Body of pancreas (tissue), 4 donors: ENCODE measurements around the gene NUDT9. TPM values are rescaled to one million over a fixed set of nuclear protein-coding genes. Genes with fewer than 3 reads are reported as not detected.

ENCODE experiments used
- ATAC-seq: fragments of 150-250 bp; one replicate; pipeline ENCODE4 v1.9.1; 2016
- DNase-seq, 4 donors: peaks; one replicate each; pipeline ENCODE4 v3.0.0-alpha.2; 2019
- H3K27ac ChIP-seq, 4 donors: fragments of 200-600 bp; sonication (generic); 1 replicate in 3 of 4; 2 replicates in 1 of 4; pipeline versions ENCODE4 v1.5.1 to v1.6.1; 2016 to 2019; ENCODE audit warnings: mild to moderate bottlenecking in 1 of 4, mixed read lengths in 1 of 4, moderate library complexity in 1 of 4
- H3K27me3 ChIP-seq, 2 donors: fragments of 200-600 bp; sonication (generic); one replicate each; pipeline ENCODE4 v1.6.0; 2016; ENCODE audit warnings: mild to moderate bottlenecking in 1 of 2
- H3K36me3 ChIP-seq, 2 donors: fragments of 200-600 bp; sonication (generic); replicated peaks in 1 of 2; 2 replicates each; pipeline ENCODE4 v1.5.1; 2016; ENCODE audit warnings: low read depth in 2 of 2; ENCODE audit not compliant: insufficient read depth in 1 of 2
- H3K4me1 ChIP-seq: fragments of 200-600 bp; sonication (generic); one replicate; pipeline ENCODE4 v1.6.0; 2016
- H3K4me3 ChIP-seq, 2 donors: fragments of 200-600 bp; sonication (generic); 1 replicate in 1 of 2; 2 replicates in 1 of 2; pipeline ENCODE4 v1.5.1; 2016 to 2019
- H3K9me3 ChIP-seq, 3 donors: fragments of 200-600 bp; sonication (generic); 1 replicate in 2 of 3; 2 replicates in 1 of 3; pipeline ENCODE4 v1.5.1; 2016
- CTCF ChIP-seq, 7 experiments: fragments of 450-650 bp in 4 of 7; fragments of 200-600 bp in 3 of 7; sonication (generic) in 3 of 7; IDR thresholded peaks; one replicate each; pipeline ENCODE4 v1.5.1; 2016 to 2019; ENCODE audit warnings: antibody characterized with exemption in 7 of 7
- POLR2A ChIP-seq, 3 donors: fragments of 450-650 bp; IDR thresholded peaks; one replicate each; pipeline ENCODE4 v1.6.1; 2016; ENCODE audit warnings: antibody characterized with exemption in 3 of 3, mild to moderate bottlenecking in 2 of 3
- WGBS, 2 donors: methylation state at CpG; one replicate each; pipeline ENCODE4 v1.1.5; 2017; 5-methylcytosine and 5-hydroxymethylcytosine counted together
- intact Hi-C: fragments of 100-400 bp; cut with DNase I; formaldehyde crosslinking; loops from one replicate; pipeline ENCODE4 v1.15.1; 2023
- small RNA-seq: library from RNA; depleted of rRNA; stranded (forward); fragments of <200 nt; gene quantifications from one replicate; pipeline ENCODE3, GENCODE V24; 2016
- total RNA-seq, 2 donors: library from RNA; depleted of rRNA; stranded (reverse); fragments of >200 nt; gene quantifications; one replicate each; pipeline ENCODE4 v1.1.0, GENCODE V29; 2016

NUDT9 gene
- total RNA-seq, 2 donors from 2014 or later: 22.7 to 32.2 TPM

- DNase-seq: no peak
- Histone ChIP-seq H3K4me3 (no peak overlapping the region), H3K36me3 (no peaks in the 10 kb centered on the region), H3K27ac (peak overlapping the region in 2 of 4 donors; percentile 5 to 29), H3K9me3 (no peaks in the 10 kb centered on the region), H3K27me3 (no peaks in the 10 kb centered on the region), H3K4me1 (no peaks in the 10 kb centered on the region)
- TF ChIP-seq POLR2A (IDR thresholded peaks at IDR 0.05): no peak
- no peak for TF ChIP-seq CTCF (IDR thresholded peaks at IDR 0.05)
- ATAC-seq: peak; percentile 59
- intact Hi-C loops: no loop called here
Measured at GRCh38 chr4:87502580-87503238, 80.3 kb downstream of the NUDT9 start.

- Histone ChIP-seq H3K4me3 (no peak overlapping the region), H3K4me1 (no peaks in the 10 kb centered on the region), H3K27ac (no peak overlapping the region), H3K9me3 (no peaks in the 10 kb centered on the region), H3K27me3 (no peaks in the 10 kb centered on the region), H3K36me3 (no peaks in the 10 kb centered on the region)
- intact Hi-C loops: no loop called here
- no peak for DNase-seq
- ATAC-seq: no peak
- 57 to 73% methylated on average over 3 of the region's 3 CpGs for WGBS, 2 donors
- TF ChIP-seq CTCF (IDR thresholded peaks at IDR 0.05) (no peak), POLR2A (IDR thresholded peaks at IDR 0.05) (no peak)
Measured at GRCh38 chr4:87505862-87506261, 83.5 kb downstream of the NUDT9 start.

GRCh38 chr4:87506974-87507701, 84.8 kb downstream of the NUDT9 start:
- no peaks in the 10 kb centered on the region for H3K36me3 ChIP-seq
- no peak for TF ChIP-seq POLR2A (IDR thresholded peaks at IDR 0.05)
- no peak for TF ChIP-seq CTCF (IDR thresholded peaks at IDR 0.05)
- no peaks in the 10 kb centered on the region for H3K4me1 ChIP-seq
- no peaks in the 10 kb centered on the region for H3K27me3 ChIP-seq
- no peak overlapping the region for H3K4me3 ChIP-seq
- DNase-seq (no peak), ATAC-seq (peak; percentile 40)
- no peak overlapping the region for H3K27ac ChIP-seq
- WGBS, 2 donors: 62 to 65% methylated on average over 4 of the region's 4 CpGs
- no peaks in the 10 kb centered on the region for H3K9me3 ChIP-seq
- intact Hi-C loops: no loop called here

Small RNA genes lying within 50 kb of the gene (small RNA-seq; reads per million reads assigned to genes)
- gene RN7SL681P: not detected

Other genes with a start within 250 kb of the NUDT9 start
- gene KLHL8, start 202.0 kb upstream of the NUDT9 start, total RNA-seq: 1 to 10 TPM; 4.4 to 9.9 TPM
- gene HSD17B13, start 99.7 kb upstream of the NUDT9 start, total RNA-seq: 10 to 100 TPM in 1 of 2 donors, under 1 TPM in 1; 0.66 to 19.7 TPM
- 100 to 1,000 TPM in 1 of 2 donors, 10 to 100 TPM in 1; 21.4 to 105 TPM for gene HSD17B11, start 31.4 kb upstream of the NUDT9 start, total RNA-seq
- gene SPARCL1, start 106.8 kb downstream of the NUDT9 start, total RNA-seq: 100 to 1,000 TPM; 137 to 141 TPM
- not detected for gene DSPP, start 186.0 kb downstream of the NUDT9 start, total RNA-seq
- not detected for gene DMP1, start 227.7 kb downstream of the NUDT9 start, total RNA-seq